ELF-1 (cell line): Measurements from ENCODE around the gene ZNF697.

Source experiments
- DNase-seq: peaks from one replicate; pipeline ENCODE4 v3.0.0-alpha.2; 2016; ENCODE audit warnings: low read depth, low spot score

ZNF697 gene

DNA sequence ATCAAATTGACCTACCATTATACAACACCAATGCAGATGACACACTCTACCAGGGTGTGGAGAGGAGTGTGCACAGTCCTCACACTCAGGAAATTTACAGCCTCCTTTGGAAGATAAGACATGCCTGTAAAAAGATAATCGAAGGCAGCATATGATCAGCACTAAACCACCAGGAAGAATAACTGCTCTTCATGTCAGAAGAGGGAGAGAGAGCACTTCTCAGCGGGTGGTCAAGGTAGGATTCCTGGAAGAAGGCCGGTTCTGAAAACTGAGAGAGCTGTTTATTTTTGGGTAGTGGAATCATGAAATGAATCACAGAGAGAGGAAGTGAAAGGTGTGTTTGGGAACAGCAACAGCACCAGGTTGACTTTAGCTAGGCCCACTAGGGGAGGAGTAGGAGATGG is 14.0 kb upstream of the ZNF697 start:
- no peak for DNase-seq

DNA sequence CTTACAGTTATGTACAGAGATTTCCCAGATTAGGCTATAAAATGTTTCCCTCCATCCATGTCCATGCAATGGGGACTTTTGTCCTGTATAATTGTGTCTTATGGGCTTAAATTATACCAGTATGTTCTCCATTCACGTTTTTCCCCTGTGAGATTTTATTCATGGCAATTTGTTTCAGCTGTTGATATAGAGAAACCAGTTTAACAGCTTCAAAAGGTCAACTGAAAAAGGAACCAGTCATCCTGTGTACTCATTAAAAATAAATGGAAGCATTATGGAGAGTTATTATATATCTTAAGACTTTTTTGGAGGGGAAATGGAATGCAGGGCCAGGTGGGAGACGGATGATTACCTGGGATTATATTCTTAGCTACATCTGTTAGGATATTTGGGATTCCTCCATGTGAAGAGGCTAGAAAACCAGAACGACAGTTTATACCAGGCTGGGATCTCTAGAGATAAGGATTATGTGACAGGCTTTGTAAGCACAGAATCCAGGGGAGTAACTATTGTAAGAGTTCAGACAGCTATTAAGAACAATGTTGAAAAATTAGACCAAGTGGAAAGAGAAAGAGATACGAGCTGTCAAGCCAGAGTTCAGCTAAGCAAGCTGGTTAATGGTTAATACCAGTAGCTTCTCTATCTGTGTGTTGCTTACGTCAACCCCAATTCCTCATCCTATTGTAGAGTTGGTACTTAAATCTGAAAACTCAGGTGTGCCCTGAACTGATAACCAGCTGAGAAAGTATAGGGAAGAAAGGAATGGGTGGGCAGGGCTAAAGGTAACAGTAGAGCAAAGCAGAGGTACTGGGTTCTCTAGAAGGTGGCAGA is 12.4 kb upstream of the ZNF697 start:
- DNase-seq = no peak

DNA sequence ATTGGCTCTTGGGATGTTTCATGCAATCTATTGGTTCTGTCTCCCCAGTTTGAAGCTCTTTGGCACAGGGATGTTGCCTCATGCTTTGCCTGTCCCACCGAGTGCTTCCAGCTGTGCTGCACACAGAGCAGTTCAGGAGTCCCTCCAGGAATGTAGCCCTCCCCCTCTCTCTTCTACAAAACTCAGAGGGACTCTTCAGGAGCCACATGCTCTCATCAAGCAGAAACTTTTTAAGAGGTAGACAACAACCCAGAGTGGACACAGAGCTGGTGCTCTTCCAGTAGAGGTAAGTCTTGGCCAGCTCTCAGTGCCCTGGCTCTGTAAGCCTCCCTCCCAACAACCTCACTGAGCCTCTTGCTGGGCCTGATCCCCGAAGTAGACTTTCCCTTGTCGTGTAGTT is 11.6 kb upstream of the ZNF697 start:
- peak; percentile 69 for DNase-seq

- DNase-seq = no peak
These were observed 8.4 kb upstream of the ZNF697 start for GRCh38 chr1:119656410-119656955.

DNA sequence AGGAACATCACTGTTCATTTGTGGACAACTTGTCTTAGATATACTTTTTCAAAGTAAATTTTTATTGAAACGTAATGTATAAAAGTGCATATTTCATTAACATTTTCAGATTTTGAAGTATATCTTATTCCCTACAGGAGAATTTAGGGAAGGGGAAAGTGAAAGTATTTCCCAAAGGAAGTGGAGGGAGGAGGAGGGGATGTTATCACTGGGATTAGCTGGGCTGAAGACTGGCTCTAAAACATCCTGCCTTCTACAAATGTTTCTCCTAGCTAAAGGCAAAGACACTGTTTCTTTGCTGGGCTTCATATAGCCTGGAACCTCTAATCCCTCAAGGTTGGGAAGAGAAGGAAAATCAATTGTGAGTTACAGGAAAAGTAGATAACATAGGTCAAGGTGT is 7.1 kb upstream of the ZNF697 start:
- no peak for DNase-seq

- no peak for DNase-seq
These were observed 5.7 kb upstream of the ZNF697 start for GRCh38 chr1:119653839-119654170.

GRCh38 chr1:119653135-119653838 is 5.2 kb upstream of the ZNF697 start:
- no peak for DNase-seq

DNA sequence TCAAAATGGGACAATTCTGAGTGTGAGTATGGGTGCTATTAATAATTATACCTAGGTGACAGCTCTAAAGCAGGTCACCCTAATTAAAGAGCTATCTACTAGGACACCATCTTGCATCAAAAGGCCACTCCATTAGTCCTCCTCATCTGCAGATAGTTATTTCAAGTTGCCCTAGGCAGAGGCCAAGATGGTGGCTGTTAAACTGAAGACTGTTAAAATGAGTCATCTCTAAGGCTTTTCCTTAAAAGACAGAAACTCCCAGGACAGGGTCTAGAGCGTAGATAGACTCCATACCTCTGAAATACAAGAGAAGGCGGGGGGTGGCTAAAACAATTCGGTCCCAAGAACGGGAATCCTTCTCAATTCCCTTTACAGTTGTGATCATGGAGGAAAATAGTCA is 4.5 kb upstream of the ZNF697 start:
- DNase-seq = no peak

GRCh38 chr1:119651641-119652040 is 3.6 kb upstream of the ZNF697 start:
- DNase-seq = no peak

DNA sequence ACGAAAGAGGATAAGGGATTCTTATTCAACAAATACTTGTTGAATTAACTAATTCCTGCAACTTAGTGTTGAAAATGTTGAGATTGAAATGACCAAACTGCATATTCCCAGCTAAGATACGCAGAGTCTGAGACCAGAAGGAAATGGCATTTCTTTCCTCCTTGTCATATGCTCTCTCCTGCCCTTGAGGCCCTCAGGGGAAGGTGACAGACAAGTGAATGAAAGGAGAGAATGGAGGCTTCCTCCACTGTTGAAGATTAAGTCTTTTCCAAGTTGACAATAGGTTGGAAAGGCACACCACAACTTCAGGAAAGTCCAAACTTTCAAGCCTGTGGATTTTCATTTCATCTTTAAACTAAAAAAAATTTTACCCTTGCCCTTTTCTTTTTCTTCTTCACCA is 3.1 kb upstream of the ZNF697 start:
- DNase-seq = no peak

- no peak for DNase-seq
These were observed 546 bp upstream of the ZNF697 start for GRCh38 chr1:119648620-119649004.

DNA sequence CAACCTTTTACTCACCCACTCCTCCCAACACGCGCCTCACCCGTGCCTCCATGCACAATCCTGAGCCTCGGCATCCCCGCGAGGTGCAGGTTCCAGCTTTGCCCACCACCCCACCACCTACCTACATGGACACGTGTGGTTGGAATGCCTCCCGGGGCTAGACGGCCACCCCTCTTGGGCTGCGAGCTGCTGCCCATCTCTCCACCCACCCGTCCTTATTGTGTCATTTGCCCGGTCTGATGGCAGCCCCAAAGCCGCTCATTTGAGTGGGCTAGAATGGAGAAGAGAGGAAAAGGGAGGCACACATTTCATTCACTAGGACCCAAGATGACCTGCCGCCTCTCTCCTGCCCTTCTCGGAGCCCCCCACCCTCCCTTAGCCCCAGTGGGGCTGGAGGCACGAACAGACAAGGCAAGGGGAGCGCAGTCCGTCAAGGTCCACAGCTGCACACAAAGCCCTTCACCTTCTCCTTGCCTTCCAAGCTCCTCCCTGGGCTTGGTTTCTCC is 785 bp downstream of the ZNF697 start:
- no peak for DNase-seq

- no peak for DNase-seq
These were observed 1.4 kb downstream of the ZNF697 start for GRCh38 chr1:119646521-119647227.

DNA sequence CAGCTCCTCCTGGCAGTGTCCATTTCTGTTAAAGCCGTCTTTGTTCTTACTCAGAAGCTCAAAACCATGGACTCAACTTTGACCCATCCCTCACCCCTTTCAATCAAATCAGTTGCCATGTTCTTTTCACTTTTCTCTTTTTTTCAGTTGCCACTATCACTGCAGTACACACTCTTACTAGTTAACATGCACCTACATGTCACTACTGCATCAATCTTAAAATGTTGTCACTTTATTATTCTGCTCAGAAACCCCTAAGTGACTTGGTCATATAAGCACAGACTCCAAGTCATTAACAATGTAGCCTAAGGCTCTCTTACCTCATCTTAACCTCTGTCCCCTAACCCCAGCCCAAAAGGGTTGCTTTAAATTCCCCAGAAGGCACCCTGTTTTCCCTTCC is 9.0 kb downstream of the ZNF697 start:
- no peak for DNase-seq

GRCh38 chr1:119637710-119638109 is 10.4 kb downstream of the ZNF697 start:
- no peak for DNase-seq

- DNase-seq = no peak
These were observed 11.5 kb downstream of the ZNF697 start for GRCh38 chr1:119636491-119637089.

DNA sequence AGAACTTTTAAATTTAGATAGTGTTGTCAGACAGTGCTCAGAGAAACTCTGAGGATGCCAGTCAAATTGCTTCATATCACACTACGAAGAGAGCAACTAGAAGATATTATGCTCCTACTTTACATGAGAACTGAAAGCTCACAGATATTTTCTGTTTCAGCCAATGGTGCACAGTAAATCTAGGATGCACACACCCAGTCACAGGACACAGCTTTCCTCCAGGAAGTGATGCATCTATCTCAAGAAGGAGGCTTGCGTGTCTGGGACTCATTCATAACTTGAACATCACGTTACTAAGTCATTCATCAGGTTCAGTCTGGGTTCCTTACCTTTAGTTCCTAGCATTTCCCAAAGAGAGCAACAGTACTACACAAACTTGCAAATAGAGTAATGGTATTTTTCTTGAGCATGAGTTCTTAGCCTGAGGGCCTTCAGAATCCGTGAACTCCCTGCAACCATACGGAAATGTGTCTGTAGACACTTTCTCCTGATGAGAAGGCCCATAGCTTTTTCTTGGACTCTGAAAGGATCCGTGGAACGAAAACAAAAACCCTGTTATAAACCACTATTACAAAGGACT is 12.2 kb downstream of the ZNF697 start:
- no peak for DNase-seq

DNA sequence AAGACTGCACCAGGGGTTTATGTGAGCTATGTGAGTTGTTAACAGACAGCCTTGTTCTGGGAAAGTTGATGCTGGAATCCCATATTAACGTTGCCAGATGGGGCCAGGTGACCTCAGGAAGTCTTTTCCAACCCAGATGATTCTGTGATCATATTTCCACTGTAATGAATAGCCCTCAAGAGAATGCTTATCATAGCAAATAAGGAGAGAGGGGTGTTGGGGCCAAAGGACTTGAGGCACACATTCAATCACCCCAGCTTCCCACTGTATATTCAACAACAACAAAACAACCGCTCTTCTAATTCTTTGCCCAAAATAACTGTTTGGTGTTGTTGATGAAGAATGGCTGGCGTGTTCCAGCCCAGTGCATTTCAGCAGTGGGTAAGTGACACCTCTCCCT is 14.1 kb downstream of the ZNF697 start:
- no peak for DNase-seq

DNA sequence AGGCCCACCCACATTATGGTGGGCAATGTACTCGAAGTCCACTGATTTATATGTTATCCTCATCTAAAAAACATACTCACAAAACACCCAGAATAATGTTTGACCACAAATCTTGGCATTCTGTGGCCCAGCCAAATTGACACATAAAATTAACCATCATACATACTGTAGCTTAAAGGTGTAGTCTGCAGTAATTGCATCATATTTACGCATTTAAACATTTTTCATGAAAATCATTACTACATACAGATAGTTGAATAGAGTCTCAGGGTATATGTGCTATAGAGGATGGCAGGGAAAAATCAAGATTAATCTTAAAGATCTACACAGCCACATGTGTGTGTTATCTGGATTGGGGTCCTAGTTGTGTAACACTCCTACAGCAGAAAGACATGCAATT is 14.5 kb downstream of the ZNF697 start:
- DNase-seq = no peak

GRCh38 chr1:119632841-119633240 is 15.2 kb downstream of the ZNF697 start:
- no peak for DNase-seq

- no peak for DNase-seq
These were observed 16.0 kb downstream of the ZNF697 start for GRCh38 chr1:119632103-119632490.
